Measurements from ENCODE around the gene STX4. TPM values are rescaled to one million over a fixed set of nuclear protein-coding genes. Genes with fewer than 3 reads are reported as not detected.

The STX4 gene, protein sequence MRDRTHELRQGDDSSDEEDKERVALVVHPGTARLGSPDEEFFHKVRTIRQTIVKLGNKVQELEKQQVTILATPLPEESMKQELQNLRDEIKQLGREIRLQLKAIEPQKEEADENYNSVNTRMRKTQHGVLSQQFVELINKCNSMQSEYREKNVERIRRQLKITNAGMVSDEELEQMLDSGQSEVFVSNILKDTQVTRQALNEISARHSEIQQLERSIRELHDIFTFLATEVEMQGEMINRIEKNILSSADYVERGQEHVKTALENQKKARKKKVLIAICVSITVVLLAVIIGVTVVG
- 62.9 to 80.5 TPM (median 68.1 TPM) in 5 replicates for total RNA-seq (2022; extraction: Qiagen RNA extraction; ENCODE audit: low read depth)

DNA sequence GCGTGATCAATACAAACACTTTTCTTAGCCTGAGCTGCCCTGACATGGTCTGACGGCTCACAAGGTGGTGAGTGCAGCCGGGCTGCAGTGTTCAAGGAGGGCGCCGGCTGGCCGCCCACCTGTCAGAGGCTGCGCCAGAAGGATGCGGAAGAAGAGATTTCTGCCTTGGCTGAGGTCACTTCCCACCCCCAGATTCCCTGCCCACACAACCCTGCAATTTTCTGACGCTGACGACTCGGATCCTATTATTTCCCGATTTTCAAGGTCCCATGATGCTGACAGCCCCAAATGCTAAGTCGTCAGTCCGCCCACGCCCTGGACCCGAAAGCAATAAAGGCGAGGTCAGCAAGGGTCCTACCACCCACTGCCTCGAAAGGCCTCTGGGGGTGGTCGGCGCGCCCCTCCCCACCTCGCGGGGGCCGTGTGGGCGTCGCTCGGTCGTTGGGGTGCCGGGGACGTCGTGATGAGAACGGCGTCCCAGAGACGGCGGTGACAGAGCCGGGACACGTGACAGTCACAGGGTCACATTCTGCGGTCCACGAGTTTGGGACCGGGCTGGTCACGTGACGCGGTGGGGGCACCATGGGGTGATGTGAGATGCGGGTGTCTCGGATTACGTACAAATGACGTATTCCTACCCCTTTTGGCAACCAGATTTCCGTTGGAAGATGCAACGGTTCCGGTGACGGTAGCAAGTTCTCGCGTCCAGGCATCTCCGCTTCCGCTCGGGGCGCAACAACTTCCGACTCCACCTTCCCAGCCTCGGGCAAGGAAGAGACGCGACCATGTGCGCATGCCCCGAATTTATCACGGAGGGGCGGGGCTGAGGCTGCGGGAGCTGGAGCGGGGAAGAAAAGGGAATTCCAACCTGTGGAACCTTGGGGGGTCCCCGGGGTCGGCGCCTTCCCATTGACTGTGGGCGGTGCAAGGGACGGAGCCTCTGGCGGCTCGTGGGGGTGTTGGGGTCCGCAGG lies at the start of gene STX4:
Gene STX4, plus strand, starts transcription at position 823 of the 973 bp plus-strand sequence. CDS start 248 bp downstream, outside the sequence.

DNA sequence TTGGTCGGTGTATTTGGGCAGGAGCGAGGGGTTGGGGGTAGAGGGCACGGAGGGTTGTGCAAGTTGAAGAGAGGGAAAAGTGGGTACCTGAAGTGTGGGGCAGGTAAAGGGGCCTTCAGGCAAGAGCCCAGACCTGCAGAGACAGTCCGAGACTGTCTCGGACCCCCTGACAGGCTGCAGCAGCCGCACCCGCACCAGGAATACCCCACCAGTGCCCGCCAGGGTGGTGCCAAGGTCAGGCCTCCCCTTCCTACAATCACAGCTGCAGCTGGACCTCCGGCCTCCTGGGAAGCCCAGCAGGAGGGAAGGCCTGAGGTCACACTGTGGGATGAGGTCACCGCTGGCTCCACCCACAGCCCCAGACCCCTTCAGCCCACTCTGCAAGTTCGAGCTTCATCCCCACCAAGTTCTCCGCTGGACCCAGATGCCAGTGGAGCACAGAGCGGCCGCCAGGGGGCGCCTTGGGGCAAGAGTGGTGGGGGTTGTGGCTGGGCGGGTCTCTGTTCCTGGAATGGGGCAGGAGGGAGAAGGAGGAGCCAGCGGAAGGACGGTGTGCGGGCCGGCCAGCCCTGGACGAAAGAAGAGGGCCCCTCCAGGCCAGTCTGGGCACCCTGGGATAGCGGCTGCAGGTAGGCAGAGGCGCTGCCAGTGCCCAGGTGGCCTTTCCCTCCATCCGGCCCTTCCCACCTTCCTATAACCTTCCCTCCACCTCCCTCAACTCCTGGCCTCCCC lies 48.5 kb upstream of the STX4 start, which contains the start of gene HSD3B7:
Gene HSD3B7, plus strand, starts transcription at position 539 of the 732 bp plus-strand sequence. CDS start 452 bp downstream, outside the sequence.

DNA sequence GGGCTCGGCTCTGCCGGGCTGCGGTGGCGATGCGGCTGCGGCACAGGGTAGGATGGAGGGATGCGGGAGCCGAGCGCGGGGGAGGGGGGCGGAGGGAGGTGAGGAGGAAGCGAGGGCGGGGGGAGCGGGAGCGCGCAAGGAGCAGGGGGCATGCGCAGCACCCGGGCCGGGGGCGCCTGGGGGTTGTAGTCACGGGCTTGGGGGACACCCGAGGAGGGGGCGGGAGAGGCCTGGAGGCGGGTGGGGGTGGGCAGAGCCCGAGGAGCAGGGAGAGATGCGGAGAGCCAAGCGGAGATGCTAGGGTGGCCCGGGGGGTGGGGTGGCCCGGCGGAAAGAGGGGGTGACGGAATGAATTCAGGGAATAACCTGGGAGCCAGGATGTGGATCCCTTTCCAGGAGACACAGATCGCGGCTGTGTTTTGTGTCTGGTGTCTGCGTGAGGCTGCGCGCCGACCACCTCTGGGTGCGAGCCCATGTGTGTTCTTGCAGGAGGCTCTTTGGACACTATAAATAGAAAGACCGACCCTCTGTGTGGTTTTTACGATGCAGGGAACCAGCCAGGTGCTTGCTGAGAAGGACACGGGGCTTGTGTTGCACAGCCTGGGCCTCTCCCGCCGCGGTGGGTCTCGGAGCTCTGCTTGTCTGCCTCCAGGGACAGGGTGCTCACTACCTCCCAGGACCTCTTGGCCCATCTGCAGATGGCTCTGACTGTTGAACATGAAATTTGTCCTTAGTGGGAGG lies 22.6 kb upstream of the STX4 start, which contains the start of gene STX1B:
Gene STX1B, minus strand, starts transcription at position 54 of the 741 bp plus-strand sequence. CDS start 242 bp downstream, outside the sequence.

DNA sequence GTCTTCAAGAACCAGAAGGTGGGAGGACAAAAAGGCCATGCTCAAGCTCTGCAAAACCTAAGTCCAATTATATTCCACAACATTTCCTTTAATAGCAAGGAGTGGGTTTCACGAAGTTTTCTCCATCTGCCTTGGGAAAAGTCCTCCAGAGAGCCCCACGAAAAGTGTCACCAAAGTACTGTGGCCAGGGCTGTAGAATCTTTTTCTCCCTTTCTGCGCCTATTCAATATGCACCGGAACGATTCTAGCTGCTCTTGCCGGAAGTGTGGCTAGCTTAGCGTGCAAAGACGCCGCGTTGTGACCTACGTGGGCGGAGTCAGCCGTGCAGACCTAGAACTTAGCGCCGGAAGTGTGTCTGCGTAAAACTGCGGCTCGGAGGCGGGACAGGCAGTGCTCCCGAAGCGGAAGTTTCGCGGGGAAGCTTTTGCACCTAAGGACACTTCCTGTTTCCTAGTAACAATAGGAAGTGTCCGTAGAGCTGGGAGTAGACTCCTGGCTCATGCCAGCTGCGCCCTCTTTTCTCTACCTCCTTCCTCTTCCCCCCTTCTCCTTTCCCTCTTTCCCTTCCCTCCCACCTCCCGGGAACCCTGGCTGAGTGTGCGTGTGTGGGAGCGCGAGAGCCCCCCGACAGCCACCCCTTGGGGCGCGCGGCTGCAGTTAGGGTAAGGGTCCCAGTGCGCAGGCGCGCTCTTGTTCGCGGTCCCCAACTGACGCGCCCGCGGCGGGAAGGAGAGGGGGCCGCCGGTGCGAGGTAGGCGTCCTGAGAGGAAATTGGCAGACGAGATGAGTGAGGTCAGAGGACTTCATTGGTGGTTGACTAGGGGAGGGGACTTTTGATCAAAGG lies 40.8 kb downstream of the STX4 start, which contains the start of the genes ZNF646 and ZNF668:
Gene ZNF646, plus strand, starts transcription at position 453 of the 844 bp plus-strand sequence. CDS start 1,903 bp downstream, outside the sequence.
Gene ZNF668, minus strand, starts transcription at position 271 of the 844 bp plus-strand sequence. CDS start 9,781 bp downstream, outside the sequence.

DNA sequence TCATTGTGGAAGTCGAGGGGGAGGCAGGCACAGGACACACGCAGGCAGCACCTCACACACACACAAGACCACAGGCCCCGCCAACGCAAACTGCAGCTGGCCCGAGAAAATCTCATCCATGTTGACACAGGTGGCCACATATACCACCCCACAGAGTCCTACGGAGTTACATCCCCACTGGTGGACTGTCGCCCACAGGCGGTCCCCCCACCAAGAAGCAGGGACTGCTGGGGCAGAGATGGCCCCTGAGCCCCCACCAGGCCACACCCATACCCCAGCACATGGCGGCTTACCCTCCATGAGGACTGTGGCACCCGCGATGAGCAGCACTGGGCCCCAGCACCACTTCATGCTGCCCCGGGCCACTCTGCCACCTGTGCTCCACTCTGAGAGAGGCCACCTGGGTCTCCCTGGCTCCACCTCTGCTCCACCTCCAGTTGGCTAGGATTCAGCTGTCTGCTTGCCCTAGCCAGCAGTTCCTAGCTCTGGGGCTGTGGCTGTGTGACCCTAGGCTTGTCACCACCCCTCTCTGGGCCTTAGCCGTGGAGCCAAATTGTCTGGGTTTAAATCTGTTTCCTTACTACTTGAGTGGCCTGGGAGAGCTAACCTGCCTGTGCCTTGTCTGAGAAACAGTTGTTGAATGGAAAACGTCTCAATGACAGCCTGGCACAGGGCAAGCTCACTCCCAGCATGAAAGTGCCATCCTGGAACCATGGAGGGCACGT lies 55.3 kb downstream of the STX4 start, which contains the start of gene PRSS53:
Gene PRSS53, minus strand, starts transcription at position 485 of the 725 bp plus-strand sequence. Its CDS starts 134 bp downstream, at position 351.

Other genes with a start within 250 kb of the STX4 start
- 15.7 to 19.3 TPM (median 17.4 TPM) in 5 replicates for gene ZNF629, start 246.4 kb upstream of the STX4 start, total RNA-seq (2022; extraction: Qiagen RNA extraction; ENCODE audit: low read depth)
- gene BCL7C, start 139.5 kb upstream of the STX4 start, total RNA-seq (2022; extraction: Qiagen RNA extraction; ENCODE audit: low read depth), result 26.5 to 41.9 TPM (median 38.4 TPM) in 5 replicates
- 0.08 to 0.23 TPM (median 0.16 TPM) in 4 of 5 replicates, not detected in the other for gene CTF1, start 136.9 kb upstream of the STX4 start, total RNA-seq (2022; extraction: Qiagen RNA extraction; ENCODE audit: low read depth)
- gene FBXL19, start 110.0 kb upstream of the STX4 start, total RNA-seq (2022; extraction: Qiagen RNA extraction; ENCODE audit: low read depth), result 11.6 to 23.8 TPM (median 19.2 TPM) in 5 replicates
- 9.1 to 16.9 TPM (median 13.9 TPM) in 5 replicates for gene ORAI3, start 84.5 kb upstream of the STX4 start, total RNA-seq (2022; extraction: Qiagen RNA extraction; ENCODE audit: low read depth)
- 16.7 to 23.8 TPM (median 21.6 TPM) in 5 replicates for gene SETD1A, start 75.8 kb upstream of the STX4 start, total RNA-seq (2022; extraction: Qiagen RNA extraction; ENCODE audit: low read depth)
- 11.4 to 17.0 TPM (median 13.8 TPM) in 5 replicates for gene HSD3B7, start 48.4 kb upstream of the STX4 start, total RNA-seq (2022; extraction: Qiagen RNA extraction; ENCODE audit: low read depth)
- gene STX1B, start 22.9 kb upstream of the STX4 start, total RNA-seq (2022; extraction: Qiagen RNA extraction; ENCODE audit: low read depth), result 1.5 to 2.1 TPM (median 1.5 TPM) in 5 replicates
- 11.0 to 20.6 TPM (median 18.0 TPM) in 5 replicates for gene ZNF668, start 40.7 kb downstream of the STX4 start, total RNA-seq (2022; extraction: Qiagen RNA extraction; ENCODE audit: low read depth)
- gene ZNF646, start 40.9 kb downstream of the STX4 start, total RNA-seq (2022; extraction: Qiagen RNA extraction; ENCODE audit: low read depth), result 8.7 to 11.9 TPM (median 9.7 TPM) in 5 replicates
- 0.61 to 1.4 TPM (median 1.1 TPM) in 5 replicates for gene PRSS53, start 55.4 kb downstream of the STX4 start, total RNA-seq (2022; extraction: Qiagen RNA extraction; ENCODE audit: low read depth)
- gene VKORC1, start 61.2 kb downstream of the STX4 start, total RNA-seq (2022; extraction: Qiagen RNA extraction; ENCODE audit: low read depth), result 101 to 142 TPM (median 140 TPM) in 5 replicates
- gene BCKDK, start 74.8 kb downstream of the STX4 start, total RNA-seq (2022; extraction: Qiagen RNA extraction; ENCODE audit: low read depth), result 34.4 to 51.3 TPM (median 45.9 TPM) in 5 replicates
- 33.3 to 40.2 TPM (median 36.9 TPM) in 5 replicates for gene KAT8, start 84.1 kb downstream of the STX4 start, total RNA-seq (2022; extraction: Qiagen RNA extraction; ENCODE audit: low read depth)
- gene PRSS8, start 102.2 kb downstream of the STX4 start, total RNA-seq (2022; extraction: Qiagen RNA extraction; ENCODE audit: low read depth), result 0.26 to 0.91 TPM (median 0.28 TPM) in 5 replicates
- 0.29 to 1.2 TPM (median 0.65 TPM) in 5 replicates for gene PRSS36, start 116.5 kb downstream of the STX4 start, total RNA-seq (2022; extraction: Qiagen RNA extraction; ENCODE audit: low read depth)
- gene FUS, start 146.6 kb downstream of the STX4 start, total RNA-seq (2022; extraction: Qiagen RNA extraction; ENCODE audit: low read depth), result 501 to 589 TPM (median 572 TPM) in 5 replicates
- 27.9 to 44.1 TPM (median 37.7 TPM) in 5 replicates for gene PYCARD, start 169.2 kb downstream of the STX4 start, total RNA-seq (2022; extraction: Qiagen RNA extraction; ENCODE audit: low read depth)
- 0.02 to 0.14 TPM (median 0.05 TPM) in 5 replicates for gene TRIM72, start 180.6 kb downstream of the STX4 start, total RNA-seq (2022; extraction: Qiagen RNA extraction; ENCODE audit: low read depth)
- gene PYDC1, start 183.6 kb downstream of the STX4 start, total RNA-seq (2022; extraction: Qiagen RNA extraction; ENCODE audit: low read depth), result not detected in 5 replicates
- gene ITGAM, start 226.4 kb downstream of the STX4 start, total RNA-seq (2022; extraction: Qiagen RNA extraction; ENCODE audit: low read depth), result 1.9 to 2.9 TPM (median 2.1 TPM) in 5 replicates